Left lung (tissue), 10 donors: ENCODE measurements around the gene AUTS2. TPM values are rescaled to one million over a fixed set of nuclear protein-coding genes. Genes with fewer than 3 reads are reported as not detected.

Experiments
- ATAC-seq: fragments of 200-7000 bp; cut with Tn5 transposase; one replicate; pipeline ENCODE4 v1.9.1; 2020; ENCODE audit warnings: moderate library complexity
- DNase-seq, 4 donors: peaks; one replicate each; pipeline ENCODE4 v3.0.0-alpha.2; 2013 to 2020
- H3K27ac ChIP-seq, 2 donors: fragments of 200-600 bp; sonication (generic) in 1 of 2; one replicate each; pipeline versions ENCODE4 v1.5.0 to v1.8.0; 2020 to 2021
- H3K27me3 ChIP-seq, 2 donors: fragments of 200-600 bp; sonication (generic) in 1 of 2; one replicate each; pipeline versions ENCODE4 v1.5.0 to v1.8.0; 2020 to 2021
- H3K36me3 ChIP-seq, 2 donors: fragments of 200-600 bp; sonication (generic) in 1 of 2; one replicate each; pipeline versions ENCODE4 v1.5.0 to v1.8.0; 2020 to 2021
- H3K4me1 ChIP-seq, 2 donors: fragments of 200-600 bp; one replicate each; pipeline ENCODE4 v1.8.0; 2021
- H3K4me3 ChIP-seq, 2 donors: fragments of 200-600 bp; sonication (generic) in 1 of 2; one replicate each; pipeline versions ENCODE4 v1.5.0 to v1.8.0; 2020 to 2021; ENCODE audit warnings: mild to moderate bottlenecking in 1 of 2
- H3K9me3 ChIP-seq, 2 donors: fragments of 200-600 bp; sonication (generic) in 1 of 2; one replicate each; pipeline versions ENCODE4 v1.5.0 to v1.8.0; 2020 to 2021
- CTCF ChIP-seq, 2 donors: fragments of 200-600 bp; sonication (generic) in 1 of 2; IDR thresholded peaks; one replicate each; pipeline versions ENCODE4 v1.5.0 to v1.8.0; 2021; ENCODE audit warnings: antibody characterized with exemption in 2 of 2
- intact Hi-C, 2 donors: fragments of 100-400 bp; cut with DNase I; formaldehyde crosslinking; loops; one replicate each; pipeline versions ENCODE4 v1.11.2 to v1.14.2; 2022
- polyA plus RNA-seq, 6 donors: library from polyadenylated mRNA; unstranded; fragments of 120-200 nt; gene quantifications; one replicate each; pipeline ENCODE4 v1.2.1, GENCODE V29; 2013; ENCODE audit not compliant: insufficient read length in 6 of 6
- total RNA-seq, 2 donors: library from RNA; stranded (reverse); fragmentation: NEBNext Ultra II Directional; extraction: Animal tissue kit (Norgen Biotek cat#: 25700); gene quantifications; one replicate each; pipeline ENCODE4 v1.2.1, GENCODE V29; 2021
- donor health status: DM: no; HTN: yes; CAD: no.
- donor health status: DM: no; HTN: no; CAD: no.

The AUTS2 gene
- total and polyA plus RNA-seq, 8 donors, result 40.4 to 119 (median 103) TPM

GRCh38 chr7:70379210-70379609 is 780.9 kb downstream of the AUTS2 start:
- Histone ChIP-seq H3K27me3 (no peaks in the 10 kb centered on the region), H3K9me3 (no peaks in the 10 kb centered on the region), H3K36me3 (no peaks in the 10 kb centered on the region), H3K4me3 (no peak overlapping the region), H3K4me1 (peaks cover 0 to 4% of the 10 kb centered on the region in 2 donors), H3K27ac (no peak overlapping the region)
- no peak for TF ChIP-seq CTCF (IDR thresholded peaks at IDR 0.05)
- no peak for DNase-seq
- no peak for ATAC-seq
- intact Hi-C loops, result no loop called here

- DNase-seq, result no peak
- peaks cover 0 to 4% of the 10 kb centered on the region in 2 donors for H3K4me1 ChIP-seq
- H3K27ac ChIP-seq, result peak overlapping the region in 1 of 2 donors; percentile 8
- H3K36me3 ChIP-seq, result no peaks in the 10 kb centered on the region
- no peak overlapping the region for H3K4me3 ChIP-seq
- H3K27me3 ChIP-seq, result no peaks in the 10 kb centered on the region
- no peak for TF ChIP-seq CTCF (IDR thresholded peaks at IDR 0.05)
- intact Hi-C loops, result no loop called here
- peak; percentile 46 for ATAC-seq
- H3K9me3 ChIP-seq, result no peaks in the 10 kb centered on the region
Observed at GRCh38 chr7:70380421-70381015, 782.2 kb downstream of the AUTS2 start.

DNA sequence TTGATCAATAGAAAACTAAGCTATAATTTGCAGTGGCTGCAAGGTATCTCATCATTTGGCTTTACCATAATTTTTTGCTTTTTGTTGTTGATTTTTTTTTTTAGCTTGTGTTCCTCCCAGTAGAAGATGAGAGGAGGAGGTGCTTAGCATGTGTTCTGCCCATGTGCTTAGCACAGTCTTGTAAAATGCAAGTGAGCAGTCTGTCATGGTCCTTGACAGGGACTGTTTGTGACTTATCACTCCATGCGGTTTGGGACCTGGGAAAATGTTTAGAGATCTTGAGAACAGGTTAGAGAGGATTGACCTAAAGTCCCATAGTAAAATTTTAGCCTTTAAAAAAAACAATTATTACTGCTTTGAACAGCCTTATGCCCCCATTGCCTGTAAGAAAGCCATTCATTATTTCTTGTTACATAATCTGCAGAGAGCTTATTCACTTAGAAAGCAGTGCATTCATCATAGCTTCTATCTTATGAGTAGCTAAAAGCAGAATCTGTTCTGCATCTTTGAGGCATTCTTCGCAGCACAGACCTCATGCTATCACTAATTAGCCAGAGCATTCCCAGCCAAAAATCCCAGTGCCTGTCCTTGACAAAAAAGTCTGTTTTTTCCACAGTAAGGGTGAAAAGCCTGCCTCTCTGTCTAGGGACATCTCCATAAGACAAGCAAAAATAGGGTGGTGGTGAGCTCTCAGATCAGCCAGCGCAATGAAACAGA is 784.9 kb downstream of the AUTS2 start:
- DNase-seq (no peak), ATAC-seq (no peak)
- peaks cover 0 to 4% of the 10 kb centered on the region in 2 donors for H3K4me1 ChIP-seq
- intact Hi-C loops, result no loop called here
- no peak overlapping the region for H3K27ac ChIP-seq
- no peaks in the 10 kb centered on the region for H3K9me3 ChIP-seq
- no peaks in the 10 kb centered on the region for H3K36me3 ChIP-seq
- no peak for TF ChIP-seq CTCF (IDR thresholded peaks at IDR 0.05)
- no peaks in the 10 kb centered on the region for H3K27me3 ChIP-seq
- no peak overlapping the region for H3K4me3 ChIP-seq

DNA sequence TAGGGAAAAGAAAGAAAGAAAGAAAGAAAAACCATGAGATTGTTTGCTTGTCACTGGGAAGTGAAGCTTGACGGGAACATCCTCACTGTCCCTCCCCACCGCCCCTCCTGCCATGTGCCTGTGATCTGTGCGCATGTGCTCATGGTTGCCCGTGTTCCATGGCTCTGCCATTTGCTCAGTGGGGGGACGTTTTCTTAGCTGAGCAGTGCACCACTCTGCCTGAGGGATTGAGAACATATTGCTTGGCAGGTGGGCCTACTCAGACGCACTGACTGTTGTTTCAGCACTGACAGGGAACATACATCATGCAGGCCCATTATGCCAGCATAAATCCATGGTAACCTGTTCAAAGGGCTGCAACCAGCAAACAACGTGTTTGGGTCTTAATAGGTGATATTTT is 785.7 kb downstream of the AUTS2 start:
- Histone ChIP-seq H3K27me3 (no peaks in the 10 kb centered on the region), H3K27ac (no peak overlapping the region), H3K4me3 (no peak overlapping the region), H3K4me1 (peaks cover 0 to 4% of the 10 kb centered on the region in 2 donors), H3K36me3 (no peaks in the 10 kb centered on the region), H3K9me3 (no peaks in the 10 kb centered on the region)
- intact Hi-C loops, result no loop called here
- TF ChIP-seq CTCF (IDR thresholded peaks at IDR 0.05), result no peak
- no peak for DNase-seq
- ATAC-seq, result no peak

DNA sequence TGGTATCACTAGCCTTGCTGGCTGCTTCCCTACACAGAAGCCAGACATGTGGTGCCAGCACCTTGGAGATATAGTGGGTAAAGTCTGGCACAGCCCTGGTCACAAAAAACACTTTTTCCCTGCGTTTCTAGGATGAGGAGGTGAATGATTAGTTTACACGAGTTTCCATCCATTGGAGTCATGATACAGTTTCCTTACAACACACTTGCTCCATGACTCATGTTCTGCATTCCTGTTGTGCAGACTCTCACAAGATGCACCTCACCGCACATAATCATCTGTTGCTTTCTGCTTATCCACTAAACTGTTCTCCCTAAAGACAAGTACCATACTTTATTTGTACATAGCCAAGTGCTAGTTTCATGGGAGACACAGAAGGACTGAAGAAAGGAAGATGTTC is 786.6 kb downstream of the AUTS2 start:
- DNase-seq, result no peak
- no peak for TF ChIP-seq CTCF (IDR thresholded peaks at IDR 0.05)
- H3K36me3 ChIP-seq, result no peaks in the 10 kb centered on the region
- H3K9me3 ChIP-seq, result no peaks in the 10 kb centered on the region
- H3K27ac ChIP-seq, result no peak overlapping the region
- H3K27me3 ChIP-seq, result no peaks in the 10 kb centered on the region
- H3K4me3 ChIP-seq, result no peak overlapping the region
- peaks cover 0 to 4% of the 10 kb centered on the region in 2 donors for H3K4me1 ChIP-seq
- ATAC-seq, result no peak
- intact Hi-C loops, result no loop called here
